Measurements from ENCODE around the gene KCNB1. TPM values are rescaled to one million over a fixed set of nuclear protein-coding genes. Genes with fewer than 3 reads are reported as not detected.

Gene KCNB1
- total RNA-seq, 5 donors from 2014 or later (not counting 1 experiment from before 2014, with no cell fraction given), result 0.03 to 0.13 (median 0.12) TPM; not detected in 1

GRCh38 chr20:49450281-49450721, 32.2 kb downstream of the KCNB1 start:
- no peaks in the 10 kb centered on the region for H3K9me3 ChIP-seq
- H3K27ac ChIP-seq (ENCODE audit: low read length), result no peak overlapping the region
- no peak overlapping the region for H3K27ac Mint-ChIP-seq
- no peaks in the 10 kb centered on the region for H3K4me1 ChIP-seq (ENCODE audit: control insufficient read depth in 1 of 2, extremely low read depth in 1 of 2, insufficient read depth in 2 of 2, low read length in 2 of 2)
- H3K36me3 ChIP-seq (ENCODE audit: control insufficient read depth in 2 of 2, extremely low read depth in 1 of 2, insufficient read depth in 1 of 2, low read length in 1 of 2), result no peaks in the 10 kb centered on the region
- 48% methylated on average over 10 of the region's 14 CpGs for whole genome bisulfite sequencing (ENCODE audit: insufficient coverage)
- H3K4me1 Mint-ChIP-seq, result no peaks in the 10 kb centered on the region
- peaks cover 42 to 47% of the 10 kb centered on the region in 2 donors for H3K27me3 Mint-ChIP-seq
- CTCF ChIA-PET, result no interaction called here
- no peaks in the 10 kb centered on the region for H3K36me3 Mint-ChIP-seq
- no peak overlapping the region for H3K4me3 Mint-ChIP-seq
- POLR2A ChIA-PET, result no interaction called here
- DNase-seq (no peak), ATAC-seq (replicated peaks in 1 of 4) (no peak)
- no peak overlapping the region for H3K4me3 ChIP-seq (ENCODE audit: control insufficient read depth in 1 of 2, extremely low read depth in 1 of 2, low read length in 1 of 2)
- peaks cover 0 to 51% of the 10 kb centered on the region in 2 experiments for H3K27me3 ChIP-seq (replicated peaks in 1 of 2; ENCODE audit: control insufficient read depth in 2 of 2, extremely low read depth in 1 of 2, insufficient read depth in 2 of 2, low read length in 1 of 2)
- no peaks in the 10 kb centered on the region for H3K9me3 Mint-ChIP-seq

GRCh38 chr20:49448917-49449316, 33.6 kb downstream of the KCNB1 start:
- POLR2A ChIA-PET, result no interaction called here
- Histone ChIP-seq H3K4me1 (ENCODE audit: control insufficient read depth in 1 of 2, extremely low read depth in 1 of 2, insufficient read depth in 2 of 2, low read length in 2 of 2) (no peaks in the 10 kb centered on the region), H3K27me3 (replicated peaks in 1 of 2; ENCODE audit: control insufficient read depth in 2 of 2, extremely low read depth in 1 of 2, insufficient read depth in 2 of 2, low read length in 1 of 2) (peaks cover 0 to 64% of the 10 kb centered on the region in 2 experiments), H3K4me3 (ENCODE audit: control insufficient read depth in 1 of 2, extremely low read depth in 1 of 2, low read length in 1 of 2) (no peak overlapping the region), H3K36me3 (ENCODE audit: control insufficient read depth in 2 of 2, extremely low read depth in 1 of 2, insufficient read depth in 1 of 2, low read length in 1 of 2) (no peaks in the 10 kb centered on the region), H3K9me3 (no peaks in the 10 kb centered on the region), H3K27ac (ENCODE audit: low read length) (no peak overlapping the region)
- no peaks in the 10 kb centered on the region for H3K4me1 Mint-ChIP-seq
- no peak for ATAC-seq (replicated peaks in 1 of 4)
- H3K27ac Mint-ChIP-seq, result no peak overlapping the region
- peaks cover 48 to 54% of the 10 kb centered on the region in 2 donors for H3K27me3 Mint-ChIP-seq
- no peaks in the 10 kb centered on the region for H3K9me3 Mint-ChIP-seq
- H3K4me3 Mint-ChIP-seq, result no peak overlapping the region
- DNase-seq, result no peak
- no peaks in the 10 kb centered on the region for H3K36me3 Mint-ChIP-seq
- 74% methylated on average over 6 of the region's 6 CpGs for WGBS (ENCODE audit: insufficient coverage)
- CTCF ChIA-PET, result no interaction called here

GRCh38 chr20:49447946-49448809, 34.3 kb downstream of the KCNB1 start:
- 58% methylated on average over 5 of the region's 5 CpGs for WGBS (ENCODE audit: insufficient coverage)
- Histone ChIP-seq H3K4me3 (ENCODE audit: control insufficient read depth in 1 of 2, extremely low read depth in 1 of 2, low read length in 1 of 2) (no peak overlapping the region), H3K36me3 (ENCODE audit: control insufficient read depth in 2 of 2, extremely low read depth in 1 of 2, insufficient read depth in 1 of 2, low read length in 1 of 2) (no peaks in the 10 kb centered on the region), H3K27me3 (replicated peaks in 1 of 2; ENCODE audit: control insufficient read depth in 2 of 2, extremely low read depth in 1 of 2, insufficient read depth in 2 of 2, low read length in 1 of 2) (peaks cover 0 to 63% of the 10 kb centered on the region in 2 experiments), H3K4me1 (ENCODE audit: control insufficient read depth in 1 of 2, extremely low read depth in 1 of 2, insufficient read depth in 2 of 2, low read length in 2 of 2) (no peaks in the 10 kb centered on the region), H3K9me3 (no peaks in the 10 kb centered on the region), H3K27ac (ENCODE audit: low read length) (no peak overlapping the region)
- H3K9me3 Mint-ChIP-seq, result no peaks in the 10 kb centered on the region
- H3K4me3 Mint-ChIP-seq, result no peak overlapping the region
- H3K27ac Mint-ChIP-seq, result no peak overlapping the region
- ChIA-PET POLR2A (no interaction called here), CTCF (no interaction called here)
- H3K27me3 Mint-ChIP-seq, result peaks cover 48 to 55% of the 10 kb centered on the region in 2 donors
- DNase-seq (no peak), ATAC-seq (replicated peaks in 1 of 4) (no peak)
- H3K4me1 Mint-ChIP-seq, result no peaks in the 10 kb centered on the region
- no peaks in the 10 kb centered on the region for H3K36me3 Mint-ChIP-seq

GRCh38 chr20:49447364-49447763, 35.1 kb downstream of the KCNB1 start:
- no peaks in the 10 kb centered on the region for H3K4me1 Mint-ChIP-seq

GRCh38 chr20:49446808-49447207, 35.7 kb downstream of the KCNB1 start:
- no peaks in the 10 kb centered on the region for H3K4me1 Mint-ChIP-seq

More at GRCh38 chr20:49447364-49447763, 35.1 kb downstream of the KCNB1 start:
- Mint-ChIP-seq H3K9me3 (no peaks in the 10 kb centered on the region), H3K4me3 (no peak overlapping the region), H3K36me3 (no peaks in the 10 kb centered on the region), H3K27ac (no peak overlapping the region), H3K27me3 (peaks cover 46 to 49% of the 10 kb centered on the region in 2 donors)
- peaks cover 0 to 61% of the 10 kb centered on the region in 2 experiments for H3K27me3 ChIP-seq (replicated peaks in 1 of 2; ENCODE audit: control insufficient read depth in 2 of 2, extremely low read depth in 1 of 2, insufficient read depth in 2 of 2, low read length in 1 of 2)
- no peak for DNase-seq
- no peaks in the 10 kb centered on the region for H3K4me1 ChIP-seq (ENCODE audit: control insufficient read depth in 1 of 2, extremely low read depth in 1 of 2, insufficient read depth in 2 of 2, low read length in 2 of 2)
- ChIA-PET CTCF (no interaction called here), POLR2A (no interaction called here)
- WGBS (ENCODE audit: insufficient coverage), result 72% methylated on average over 4 of the region's 6 CpGs
- H3K4me3 ChIP-seq (ENCODE audit: control insufficient read depth in 1 of 2, extremely low read depth in 1 of 2, low read length in 1 of 2), result no peak overlapping the region
- no peaks in the 10 kb centered on the region for H3K36me3 ChIP-seq (ENCODE audit: control insufficient read depth in 2 of 2, extremely low read depth in 1 of 2, insufficient read depth in 1 of 2, low read length in 1 of 2)
- no peaks in the 10 kb centered on the region for H3K9me3 ChIP-seq
- H3K27ac ChIP-seq (ENCODE audit: low read length), result no peak overlapping the region
- no peak for ATAC-seq (replicated peaks in 1 of 4)

GRCh38 chr20:49446080-49446479, 36.4 kb downstream of the KCNB1 start:
- H3K4me3 ChIP-seq (ENCODE audit: control insufficient read depth in 1 of 2, extremely low read depth in 1 of 2, low read length in 1 of 2), result no peak overlapping the region
- no peak overlapping the region for H3K4me3 Mint-ChIP-seq
- no peak overlapping the region for H3K27ac Mint-ChIP-seq
- H3K9me3 Mint-ChIP-seq, result no peaks in the 10 kb centered on the region
- no peak overlapping the region for H3K27ac ChIP-seq (ENCODE audit: low read length)
- ChIA-PET CTCF (no interaction called here), POLR2A (no interaction called here)
- ATAC-seq (replicated peaks in 1 of 4) (no peak), DNase-seq (no peak)
- 63% methylated on average over 3 of the region's 3 CpGs for WGBS (ENCODE audit: insufficient coverage)
- H3K36me3 ChIP-seq (ENCODE audit: control insufficient read depth in 2 of 2, extremely low read depth in 1 of 2, insufficient read depth in 1 of 2, low read length in 1 of 2), result no peaks in the 10 kb centered on the region
- H3K27me3 Mint-ChIP-seq, result peaks cover 43 to 48% of the 10 kb centered on the region in 2 donors
- no peaks in the 10 kb centered on the region for H3K36me3 Mint-ChIP-seq
- no peaks in the 10 kb centered on the region for H3K9me3 ChIP-seq
- no peaks in the 10 kb centered on the region for H3K4me1 ChIP-seq (ENCODE audit: control insufficient read depth in 1 of 2, extremely low read depth in 1 of 2, insufficient read depth in 2 of 2, low read length in 2 of 2)
- no peaks in the 10 kb centered on the region for H3K4me1 Mint-ChIP-seq
- peaks cover 0 to 56% of the 10 kb centered on the region in 2 experiments for H3K27me3 ChIP-seq (replicated peaks in 1 of 2; ENCODE audit: control insufficient read depth in 2 of 2, extremely low read depth in 1 of 2, insufficient read depth in 2 of 2, low read length in 1 of 2)

More at GRCh38 chr20:49446808-49447207, 35.7 kb downstream of the KCNB1 start:
- no peak overlapping the region for H3K4me3 Mint-ChIP-seq
- no peak overlapping the region for H3K27ac Mint-ChIP-seq
- Histone ChIP-seq H3K27ac (ENCODE audit: low read length) (no peak overlapping the region), H3K9me3 (no peaks in the 10 kb centered on the region), H3K4me1 (ENCODE audit: control insufficient read depth in 1 of 2, extremely low read depth in 1 of 2, insufficient read depth in 2 of 2, low read length in 2 of 2) (no peaks in the 10 kb centered on the region), H3K36me3 (ENCODE audit: control insufficient read depth in 2 of 2, extremely low read depth in 1 of 2, insufficient read depth in 1 of 2, low read length in 1 of 2) (no peaks in the 10 kb centered on the region), H3K4me3 (ENCODE audit: control insufficient read depth in 1 of 2, extremely low read depth in 1 of 2, low read length in 1 of 2) (no peak overlapping the region), H3K27me3 (replicated peaks in 1 of 2; ENCODE audit: control insufficient read depth in 2 of 2, extremely low read depth in 1 of 2, insufficient read depth in 2 of 2, low read length in 1 of 2) (peaks cover 0 to 59% of the 10 kb centered on the region in 2 experiments)
- H3K27me3 Mint-ChIP-seq, result peaks cover 44% of the 10 kb centered on the region in 2 donors
- no peak for DNase-seq
- ATAC-seq (replicated peaks in 1 of 4), result no peak
- H3K36me3 Mint-ChIP-seq, result no peaks in the 10 kb centered on the region
- ChIA-PET CTCF (no interaction called here), POLR2A (no interaction called here)
- 56% methylated on average over 2 of the region's 5 CpGs for WGBS (ENCODE audit: insufficient coverage)
- H3K9me3 Mint-ChIP-seq, result no peaks in the 10 kb centered on the region
